ENCODE data around the gene RAB40C.

Gene RAB40C, protein sequence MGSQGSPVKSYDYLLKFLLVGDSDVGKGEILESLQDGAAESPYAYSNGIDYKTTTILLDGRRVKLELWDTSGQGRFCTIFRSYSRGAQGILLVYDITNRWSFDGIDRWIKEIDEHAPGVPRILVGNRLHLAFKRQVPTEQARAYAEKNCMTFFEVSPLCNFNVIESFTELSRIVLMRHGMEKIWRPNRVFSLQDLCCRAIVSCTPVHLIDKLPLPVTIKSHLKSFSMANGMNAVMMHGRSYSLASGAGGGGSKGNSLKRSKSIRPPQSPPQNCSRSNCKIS

DNA sequence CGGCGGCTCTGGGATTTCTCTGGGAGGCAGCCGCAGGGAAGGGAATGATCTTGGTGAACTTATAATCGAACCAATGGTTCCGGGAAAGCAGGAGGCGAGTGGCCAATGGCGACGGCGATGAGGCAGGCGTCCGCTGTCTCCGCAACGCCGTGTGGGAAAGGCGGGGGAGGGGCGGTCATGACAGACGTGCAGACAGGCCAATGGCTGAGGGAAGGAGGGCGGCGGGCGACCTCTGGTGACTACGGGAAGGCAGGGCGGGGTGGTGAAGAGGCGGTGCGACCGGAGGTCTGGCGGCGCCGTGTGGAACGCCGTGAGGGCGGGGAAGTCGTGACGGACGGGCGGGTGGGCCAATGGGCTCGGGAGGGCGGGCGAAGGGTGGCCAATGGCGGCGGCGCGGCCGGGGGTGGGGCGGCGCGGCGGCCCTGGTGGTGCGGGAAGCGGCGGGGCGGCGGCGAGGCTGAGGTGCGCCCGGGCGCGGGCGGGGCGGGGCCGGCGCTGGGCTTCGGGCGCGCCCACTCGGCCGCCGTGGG, at the start of gene RAB40C:
Gene RAB40C (plus strand): TSS at position 409 of the 530 bp plus-strand sequence. CDS start 226 bp downstream, outside the sequence.
- peak; percentile 99 for DNase-seq

DNA sequence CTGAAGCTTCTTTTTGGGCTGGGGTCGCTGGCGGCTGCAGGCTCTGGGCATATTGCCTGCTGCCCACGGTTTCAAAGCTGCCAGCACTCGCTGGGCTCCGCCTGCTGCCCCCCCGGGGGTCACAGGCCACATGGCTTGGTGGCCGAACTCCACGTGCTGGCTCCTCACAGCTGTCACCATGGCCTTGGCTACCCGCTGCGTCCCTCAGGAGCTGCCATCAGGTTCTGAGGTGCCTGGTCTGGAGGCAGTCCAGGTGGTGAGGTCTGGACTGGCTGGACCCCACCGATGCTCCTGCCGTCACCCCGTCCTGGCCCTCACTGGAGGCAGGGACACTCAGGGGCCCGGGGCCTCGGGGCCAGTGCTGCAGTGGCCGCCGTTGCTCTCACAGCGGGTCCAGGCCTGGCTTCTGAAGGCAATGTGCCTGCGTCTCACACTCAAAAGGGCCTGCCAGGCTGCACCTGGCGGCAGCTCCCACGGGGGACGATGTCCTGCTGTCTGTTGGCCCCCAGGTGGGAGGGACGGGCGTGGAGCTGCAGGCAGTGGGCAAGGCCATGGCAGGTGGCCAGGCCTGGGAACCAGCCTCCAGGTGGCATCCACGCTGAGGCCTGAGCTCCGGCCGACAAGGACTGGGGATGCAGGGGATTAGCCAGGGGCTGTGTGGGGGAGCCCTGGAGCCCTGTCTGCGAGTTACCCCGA, 49.1 kb upstream of the RAB40C start:
- no peak for DNase-seq

DNA sequence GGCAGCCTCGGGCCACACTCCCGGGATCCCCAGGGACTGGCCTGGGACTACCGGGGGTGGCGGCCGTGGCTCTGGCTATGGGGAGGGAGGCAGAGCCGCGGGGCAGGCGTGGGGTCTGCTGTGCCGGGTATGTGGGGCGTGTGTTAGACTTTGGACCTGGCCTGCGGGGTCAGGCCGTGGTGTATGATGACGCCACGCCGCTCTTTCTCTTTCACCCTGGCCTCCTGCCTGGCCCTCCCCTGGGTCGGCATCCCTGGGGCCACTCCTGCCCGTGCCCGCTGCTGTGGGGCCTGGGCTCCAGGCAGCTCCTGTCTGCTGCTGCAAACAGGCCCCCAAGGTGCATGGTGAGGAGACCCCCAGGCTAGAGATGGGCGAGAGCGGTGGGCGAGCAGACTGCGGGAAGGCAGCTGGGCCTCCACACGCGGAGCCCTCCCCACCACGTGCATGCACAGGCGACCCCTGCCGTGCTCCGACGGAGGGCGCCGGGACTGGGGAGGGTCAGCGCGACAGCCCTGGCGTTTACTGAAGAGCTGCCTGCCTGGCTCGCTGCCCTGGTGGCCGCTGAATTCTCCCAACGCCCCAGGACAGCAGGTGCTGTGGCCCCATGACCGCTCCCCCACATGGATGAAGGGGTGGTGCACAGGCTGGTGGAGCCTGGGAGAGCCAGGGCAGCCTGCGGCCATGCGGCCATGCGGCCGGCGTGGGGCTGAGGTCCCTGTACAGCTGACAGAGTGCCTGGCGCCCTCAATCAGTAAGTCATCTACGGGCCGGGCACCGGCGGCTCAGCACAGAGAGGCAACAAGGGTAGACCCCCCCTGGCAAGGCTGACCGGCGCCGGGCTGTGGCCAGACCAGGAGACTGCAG, 46.3 kb upstream of the RAB40C start:
- DNase-seq: no peak

DNA sequence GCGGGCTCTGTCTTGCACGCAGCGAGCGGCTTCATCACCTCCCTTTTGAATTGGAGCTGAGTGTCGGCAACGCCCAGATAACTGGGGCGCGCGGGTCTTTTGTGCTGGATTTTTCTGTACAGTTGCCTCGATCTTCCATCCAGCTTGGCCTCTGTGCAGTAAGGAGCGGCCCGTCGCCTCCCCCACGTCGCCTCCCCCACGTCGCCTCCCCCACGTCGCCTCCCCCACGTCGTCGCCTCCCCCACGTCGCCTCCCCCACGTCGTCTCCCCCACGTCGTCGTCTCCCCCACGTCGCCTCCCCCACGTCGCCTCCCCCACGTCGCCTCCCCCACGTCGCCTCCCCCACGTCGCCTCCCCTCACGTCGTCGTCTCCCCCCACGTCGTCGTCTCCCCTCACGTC, 45.3 kb upstream of the RAB40C start:
- DNase-seq: no peak

DNA sequence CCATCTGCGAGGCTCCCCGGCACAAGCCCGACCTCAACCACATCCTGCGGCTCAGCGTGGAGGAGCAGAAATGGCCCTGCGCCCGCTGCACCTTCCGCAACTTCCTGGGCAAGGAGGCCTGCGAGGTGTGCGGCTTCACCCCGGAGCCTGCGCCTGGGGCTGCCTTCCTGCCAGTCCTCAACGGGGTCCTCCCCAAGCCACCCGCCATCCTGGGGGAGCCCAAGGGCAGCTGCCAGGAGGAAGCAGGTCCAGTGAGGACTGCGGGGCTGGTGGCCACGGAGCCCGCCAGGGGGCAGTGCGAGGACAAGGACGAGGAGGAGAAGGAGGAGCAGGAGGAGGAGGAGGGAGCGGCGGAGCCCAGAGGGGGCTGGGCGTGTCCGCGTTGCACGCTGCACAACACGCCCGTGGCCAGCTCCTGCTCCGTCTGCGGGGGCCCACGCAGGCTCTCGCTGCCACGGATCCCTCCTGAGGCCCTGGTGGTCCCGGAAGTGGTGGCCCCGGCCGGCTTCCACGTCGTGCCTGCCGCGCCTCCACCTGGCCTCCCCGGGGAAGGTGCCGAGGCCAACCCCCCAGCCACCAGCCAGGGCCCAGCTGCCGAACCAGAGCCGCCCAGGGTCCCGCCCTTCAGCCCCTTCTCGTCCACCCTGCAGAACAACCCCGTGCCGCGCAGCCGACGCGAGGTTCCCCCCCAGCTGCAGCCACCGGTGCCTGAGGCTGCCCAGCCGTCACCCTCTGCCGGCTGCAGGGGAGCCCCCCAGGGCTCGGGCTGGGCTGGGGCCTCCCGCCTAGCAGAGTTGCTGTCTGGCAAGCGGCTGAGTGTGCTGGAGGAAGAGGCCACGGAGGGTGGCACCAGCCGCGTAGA, 42.7 kb upstream of the RAB40C start:
- DNase-seq: peak; percentile 59

DNA sequence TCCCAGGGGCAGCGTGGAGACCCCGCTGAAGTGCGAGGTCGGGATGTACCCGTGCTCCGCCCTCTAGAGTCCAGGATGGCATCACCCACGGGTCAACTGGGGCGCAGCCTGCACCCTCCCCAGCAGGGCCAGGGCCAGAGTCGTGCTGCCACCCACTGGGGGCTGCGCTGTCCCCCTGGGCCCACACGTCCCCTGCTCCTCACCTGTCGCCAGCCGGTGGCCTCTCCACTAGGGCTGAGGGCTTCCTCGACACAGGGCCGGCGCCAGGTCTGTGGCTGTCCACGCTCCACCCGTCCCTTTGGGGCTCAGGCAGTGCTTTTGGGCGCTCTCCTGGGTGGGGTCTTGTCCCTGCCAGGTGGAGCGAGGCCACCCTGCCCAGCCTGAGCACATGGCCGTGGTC, 41.3 kb upstream of the RAB40C start:
- no peak for DNase-seq

DNA sequence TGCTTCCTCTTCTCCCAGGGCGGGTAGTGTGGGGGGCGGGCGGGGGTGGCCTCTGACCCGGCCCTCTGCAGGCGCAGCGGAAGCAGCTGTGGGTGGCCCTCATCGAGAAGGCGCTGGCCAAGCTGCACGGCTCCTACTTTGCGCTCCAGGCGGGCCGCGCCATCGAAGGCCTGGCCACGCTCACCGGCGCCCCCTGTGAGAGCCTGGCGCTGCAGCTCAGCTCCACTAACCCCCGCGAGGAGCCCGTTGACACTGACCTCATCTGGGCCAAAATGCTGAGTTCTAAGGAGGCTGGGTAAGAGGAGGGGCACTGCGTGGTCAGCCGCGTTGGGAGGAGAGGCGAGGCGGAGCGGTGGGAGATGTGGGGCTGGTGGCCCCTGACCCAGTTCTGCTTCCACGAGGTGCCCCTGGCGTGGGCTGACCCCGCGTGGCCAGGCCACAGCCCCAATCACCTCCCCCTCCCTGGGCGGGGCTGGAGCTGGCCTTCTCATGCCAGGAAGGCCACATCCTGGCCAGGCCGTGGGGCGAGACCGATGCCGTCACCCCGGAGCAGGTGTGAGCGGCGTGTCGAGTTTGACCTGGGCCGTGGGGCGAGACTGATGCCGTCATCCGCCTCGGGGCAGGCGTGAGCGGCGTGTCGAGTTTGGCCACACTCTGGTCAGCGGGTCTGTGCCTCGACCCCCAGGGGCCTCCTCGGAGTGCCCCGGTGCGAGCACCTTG, 40.2 kb upstream of the RAB40C start:
- DNase-seq: no peak

DNA sequence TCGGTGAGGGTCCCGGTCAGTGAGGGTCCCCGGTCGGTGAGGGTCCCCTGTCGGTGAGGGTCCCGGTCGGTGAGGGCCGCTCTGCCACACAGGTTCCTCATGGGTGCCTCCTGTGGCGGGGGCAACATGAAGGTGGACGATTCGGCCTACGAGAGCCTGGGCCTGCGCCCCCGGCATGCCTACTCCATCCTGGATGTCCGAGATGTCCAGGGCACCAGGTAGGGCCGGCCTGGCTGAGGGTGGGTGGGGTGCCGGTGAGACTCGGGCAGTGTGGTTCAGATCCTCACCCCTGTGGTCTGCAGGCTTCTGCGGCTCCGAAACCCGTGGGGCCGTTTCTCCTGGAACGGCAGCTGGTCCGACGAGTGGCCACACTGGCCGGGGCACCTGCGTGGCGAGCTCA, 38.7 kb upstream of the RAB40C start:
- DNase-seq: no peak

DNA sequence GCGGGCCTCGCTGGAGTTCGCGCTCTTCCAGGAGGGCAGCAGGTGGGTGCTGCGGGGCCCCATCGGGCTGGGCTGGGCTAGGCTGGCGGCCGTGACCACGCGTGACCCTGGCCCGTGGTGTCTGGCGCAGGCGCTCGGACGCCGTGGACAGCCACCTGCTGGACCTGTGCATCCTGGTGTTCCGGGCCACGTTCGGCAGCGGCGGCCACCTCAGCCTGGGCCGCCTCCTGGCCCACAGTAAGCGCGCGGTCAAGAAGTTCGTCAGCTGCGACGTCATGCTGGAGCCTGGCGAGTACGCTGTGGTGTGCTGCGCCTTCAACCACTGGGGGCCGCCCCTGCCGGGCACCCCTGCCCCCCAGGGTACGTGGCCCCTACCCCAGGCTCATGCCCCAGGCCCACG, 37.7 kb upstream of the RAB40C start:
- DNase-seq: no peak

DNA sequence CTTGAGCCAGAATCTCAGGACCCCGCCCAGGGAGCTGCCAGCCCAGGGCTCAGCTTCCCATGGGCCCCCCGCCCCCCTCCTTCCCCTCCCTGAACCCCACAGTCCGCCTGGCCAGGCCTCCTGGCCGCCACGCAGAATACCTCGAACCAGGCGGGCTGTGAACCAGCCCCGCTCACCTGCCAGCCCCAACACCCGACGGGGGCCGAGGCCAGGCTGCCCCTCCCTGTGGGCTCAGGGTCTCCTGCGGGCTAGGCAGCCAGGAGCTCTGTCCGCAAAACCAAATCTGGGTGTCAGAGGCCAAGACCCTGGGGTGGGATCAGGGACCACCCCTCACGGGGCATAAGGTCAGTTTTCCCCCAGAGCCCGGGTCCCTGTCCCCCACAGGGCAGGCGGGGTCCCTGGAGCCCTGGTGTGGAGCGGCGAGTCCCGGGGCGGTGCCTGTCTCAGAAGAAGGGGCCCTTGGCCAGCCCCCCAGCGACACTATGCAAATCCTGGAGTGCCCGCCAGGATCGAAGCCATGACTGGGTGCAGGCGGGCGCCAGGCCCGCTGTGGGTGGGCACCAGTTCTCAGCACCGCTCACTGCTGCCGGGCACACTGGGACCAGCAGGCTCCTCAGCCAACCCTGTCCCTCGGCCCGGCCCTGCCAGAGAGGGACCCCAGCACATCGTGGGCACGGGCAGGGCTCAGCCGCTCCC, 36.1 kb upstream of the RAB40C start:
- DNase-seq: no peak

DNA sequence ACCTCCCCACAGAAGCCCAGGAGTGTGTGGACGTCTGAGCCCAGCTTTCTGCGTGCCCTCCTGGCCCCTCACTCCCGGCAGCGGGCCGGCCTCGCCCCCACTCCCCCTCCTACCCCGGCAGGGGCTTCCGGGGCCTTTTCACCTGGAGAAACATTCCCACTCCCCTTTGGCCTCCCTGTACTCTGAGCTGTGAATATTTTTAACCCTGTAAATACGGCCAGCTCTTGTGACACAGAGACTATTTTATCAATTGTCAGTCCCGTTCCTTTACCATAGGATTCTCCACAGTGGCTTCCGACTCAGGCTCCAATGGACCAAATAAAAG, 35.6 kb upstream of the RAB40C start:
- no peak for DNase-seq

DNA sequence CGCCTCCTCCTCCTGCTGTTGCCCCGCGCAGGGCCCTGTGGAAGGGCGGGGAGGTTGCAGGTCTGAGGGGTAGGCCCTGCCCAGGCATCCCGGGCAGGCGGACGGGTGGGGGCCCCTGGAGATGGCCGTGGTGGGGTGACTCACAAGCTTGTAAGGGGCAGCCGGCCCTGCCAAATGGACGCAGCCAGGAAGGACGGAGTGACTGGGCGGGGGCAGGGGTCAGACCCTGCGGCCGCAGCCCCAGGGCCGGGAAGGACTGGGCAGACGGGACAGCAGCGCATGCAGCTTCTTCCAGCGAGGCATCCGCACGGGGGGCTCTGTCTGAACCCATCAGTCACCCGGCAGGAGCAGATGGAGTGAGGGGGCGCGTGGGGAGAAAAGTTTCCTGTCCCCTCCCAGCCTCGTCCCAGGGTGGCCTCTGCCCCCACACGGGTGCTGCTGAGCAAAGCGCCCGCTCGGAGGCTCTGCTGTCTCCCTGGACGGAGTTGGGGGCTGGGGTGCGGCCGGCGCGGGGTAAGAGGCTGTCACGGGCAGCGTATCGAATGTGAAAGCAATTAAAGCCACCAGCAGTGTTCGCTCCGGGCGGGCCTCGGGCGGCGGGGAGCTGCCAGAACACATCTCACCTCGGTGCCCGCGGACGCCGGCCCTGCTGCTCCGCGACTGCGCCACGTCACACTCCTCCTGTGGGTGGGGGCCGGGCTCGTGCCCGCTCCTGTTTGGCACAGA, 35.1 kb upstream of the RAB40C start:
- no peak for DNase-seq

DNA sequence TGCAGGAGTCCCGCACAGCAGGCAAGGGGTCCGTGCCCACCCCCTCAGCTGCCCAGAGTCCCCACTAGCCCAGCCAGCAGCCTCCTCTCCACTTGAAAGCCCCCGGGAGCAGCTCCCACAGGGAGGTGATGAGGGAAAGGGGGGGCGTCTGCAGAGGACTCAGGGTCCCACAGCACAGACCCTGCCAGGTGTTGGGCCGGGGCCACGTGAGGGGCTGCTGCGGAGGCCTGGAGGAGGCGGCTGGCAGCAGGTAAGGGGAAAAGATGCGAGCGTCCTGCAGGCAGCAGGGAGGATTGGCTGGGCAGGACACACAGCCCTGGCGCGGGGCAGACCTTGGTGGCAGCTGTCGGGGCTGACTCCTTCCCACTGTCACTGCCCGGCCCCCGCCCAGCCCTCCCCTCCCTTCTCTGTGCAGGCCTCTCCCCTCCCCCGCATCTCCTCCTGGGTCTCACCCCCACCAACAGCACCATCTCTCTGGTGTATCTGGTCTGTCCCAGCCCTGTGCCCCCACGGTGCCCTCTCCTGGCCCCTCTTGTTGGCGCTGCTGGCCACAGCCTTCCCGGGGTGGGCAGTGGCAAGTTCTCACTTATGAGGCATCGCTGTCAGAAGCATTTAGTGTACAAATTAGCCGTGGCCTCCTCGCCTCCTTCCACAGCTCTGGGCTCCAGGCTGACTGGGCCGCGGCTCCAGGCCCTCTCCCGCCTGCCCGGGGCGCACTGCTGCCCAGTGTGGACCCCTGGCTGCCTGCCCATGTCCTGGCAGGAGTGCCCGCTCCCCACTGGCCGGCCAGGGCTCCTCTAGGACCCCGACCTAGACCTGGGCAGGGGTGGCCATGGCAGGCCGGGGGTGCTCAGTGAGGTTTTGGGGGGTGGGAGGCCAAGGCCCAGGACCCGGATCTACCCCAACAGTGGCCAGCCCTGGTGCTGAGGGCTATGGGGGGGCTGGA, 34.1 kb upstream of the RAB40C start:
- no peak for DNase-seq

DNA sequence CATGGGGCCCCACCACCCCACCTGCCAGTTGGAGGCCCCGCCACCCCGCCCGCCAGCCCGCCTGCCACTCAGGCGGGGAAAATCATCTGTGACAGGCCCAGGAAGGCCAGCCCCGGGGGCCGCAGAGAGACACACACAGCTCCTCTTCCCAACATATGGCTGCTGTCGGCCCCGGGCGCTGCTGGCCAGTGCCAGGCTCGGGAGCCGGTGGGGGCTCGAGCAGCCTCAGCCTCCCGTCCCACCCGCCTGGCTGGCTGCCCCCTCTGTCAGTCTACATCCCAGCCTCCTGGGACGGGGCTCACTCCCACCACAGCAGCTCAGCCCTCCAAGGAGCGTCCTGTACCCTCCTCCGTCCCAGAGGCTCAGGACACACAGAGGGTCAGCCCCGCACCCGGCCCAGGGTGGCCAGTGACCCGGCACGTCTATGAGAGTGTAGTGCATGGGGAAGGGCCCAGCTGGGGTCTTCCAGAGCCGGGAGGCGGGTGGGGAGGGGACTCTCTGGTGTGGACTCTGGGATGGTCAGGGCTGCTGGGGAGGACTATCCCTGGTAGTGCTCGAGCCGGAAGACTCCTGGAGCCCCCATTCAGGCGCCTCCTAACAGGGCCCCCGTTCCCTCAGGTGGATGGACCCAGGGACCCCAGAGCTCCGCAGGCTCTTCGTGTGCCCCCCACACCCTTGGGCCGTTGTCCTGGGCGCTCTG, 33.2 kb upstream of the RAB40C start:
- DNase-seq: no peak

DNA sequence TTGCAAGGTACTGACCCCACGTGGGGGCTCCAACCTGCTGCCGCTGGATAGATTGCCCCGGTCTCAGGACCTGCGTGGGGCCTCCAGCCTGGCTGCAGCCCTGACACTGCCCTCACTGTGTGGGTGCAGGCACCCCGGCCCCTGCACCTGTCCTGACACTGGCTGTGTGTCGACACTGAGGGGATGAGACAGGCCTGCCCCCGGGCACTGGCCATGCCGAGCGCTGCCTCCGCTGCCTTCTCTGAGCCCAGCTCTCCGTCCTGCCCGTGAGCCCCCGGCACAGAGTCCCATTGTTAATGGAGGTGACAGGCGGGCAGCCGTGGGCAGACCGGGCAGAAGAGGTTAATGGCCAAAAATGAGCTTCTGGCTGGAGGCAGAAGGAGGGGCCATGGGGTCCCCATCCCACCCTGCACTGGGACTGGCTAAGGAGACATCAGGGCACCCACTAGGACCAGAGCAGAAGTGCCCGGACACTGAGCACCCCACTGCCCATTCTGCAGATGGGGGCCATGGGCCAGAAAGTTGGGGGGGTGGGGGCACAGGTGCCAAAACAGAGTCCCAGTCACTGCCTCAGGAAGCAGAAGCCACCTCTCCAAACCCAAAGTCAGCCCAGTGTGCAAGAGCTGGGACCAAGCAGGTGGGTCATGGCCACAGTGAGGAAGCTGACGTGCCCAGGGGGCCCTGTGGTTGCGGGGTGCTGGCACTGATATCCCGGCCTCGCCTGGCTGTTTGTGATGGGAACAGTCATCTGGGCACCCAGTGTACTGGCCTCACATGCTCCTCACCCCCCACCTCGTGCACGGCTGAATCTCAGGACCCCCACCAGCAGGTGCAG, 32.2 kb upstream of the RAB40C start:
- no peak for DNase-seq

DNA sequence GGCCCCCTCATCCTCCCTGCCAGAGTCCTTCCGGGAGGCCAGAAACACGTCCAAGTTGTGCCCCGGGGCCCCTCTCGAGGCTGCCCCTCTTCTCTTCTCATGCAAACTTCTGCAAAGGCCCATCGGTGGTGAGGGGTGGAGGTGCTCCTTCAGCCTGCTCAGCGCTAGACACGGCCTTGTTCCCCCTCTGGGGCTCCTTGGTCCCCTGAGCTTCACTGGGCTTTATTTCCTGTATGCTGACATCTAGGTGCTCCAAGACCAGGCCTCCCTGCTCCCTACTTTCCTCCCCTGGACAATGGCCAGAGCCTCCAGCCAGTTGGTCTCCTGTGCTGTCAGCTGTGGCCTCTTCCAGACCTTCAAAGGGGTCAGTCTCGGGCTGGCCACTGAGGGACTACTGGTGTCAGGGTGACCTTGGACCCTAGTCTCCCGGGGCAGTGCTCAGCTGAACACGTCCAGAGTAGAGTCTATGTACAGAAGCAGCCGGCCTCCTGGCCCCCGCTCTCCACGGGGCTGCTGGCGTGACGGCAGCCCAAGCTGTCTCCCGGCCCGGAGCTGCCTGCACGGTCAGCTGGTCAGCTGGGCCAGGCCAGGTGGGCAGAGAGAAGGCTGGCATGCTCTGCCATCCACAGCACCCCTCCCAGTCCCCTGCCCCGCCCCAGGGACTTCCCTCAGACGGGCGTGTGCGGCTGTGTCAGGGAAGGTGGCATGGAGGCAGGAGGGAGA, 31.4 kb upstream of the RAB40C start:
- DNase-seq: no peak

DNA sequence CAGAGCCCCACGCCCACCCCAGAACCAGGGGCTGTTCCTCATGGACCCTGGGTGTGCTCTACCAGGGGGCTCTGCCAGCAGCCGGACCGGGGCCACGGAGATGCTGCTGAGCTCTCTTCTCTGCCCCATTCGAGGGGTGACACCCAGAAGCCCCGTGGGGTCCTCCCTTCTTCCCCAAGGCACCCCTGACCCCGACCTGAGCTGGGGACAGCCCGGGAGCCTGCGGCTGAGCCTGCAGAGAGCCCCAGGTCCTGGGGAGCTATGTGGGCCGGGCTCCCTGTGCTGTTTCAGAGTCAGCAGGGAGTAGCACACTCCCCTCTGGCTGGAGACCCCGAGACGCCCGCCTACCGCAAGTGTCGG, 30.9 kb upstream of the RAB40C start:
- DNase-seq: no peak
